ENCODE measurements around the gene TOR2A.
A peak's percentile ranks its signal among the peaks of the same experiment; 100 is the strongest.
"Not testable (repeated sequence)": the region's sequence is repeated elsewhere in the genome, so short reads cannot be mapped to it uniquely, and the experiment has no call there.

The TOR2A gene
- total RNA-seq = 10.1 to 18.7 reads per million in 2 experiments

- DNase-seq (ENCODE audit: low read depth) = peak; percentile 99
Observed at GRCh38 chr9:127734747-127735529, at the start of gene TOR2A. TSS of gene TOR2A (minus strand) at chr9:127735294. CDS start at chr9:127735270, 24 bp downstream.

- peak; percentile 42 for DNase-seq (ENCODE audit: low read depth)
Observed at GRCh38 chr9:127783111-127784008, 48.3 kb upstream of the TOR2A start.

GRCh38 chr9:127781806-127782205 is 46.7 kb upstream of the TOR2A start:
- DNase-seq (ENCODE audit: low read depth) = no peak

- not testable (repeated sequence) for DNase-seq (ENCODE audit: low read depth)
Observed at GRCh38 chr9:127780909-127781308, 45.8 kb upstream of the TOR2A start.

- DNase-seq (ENCODE audit: low read depth) = no peak
Observed at GRCh38 chr9:127780126-127780885, 45.2 kb upstream of the TOR2A start.

- no peak for DNase-seq (ENCODE audit: low read depth)
Observed at GRCh38 chr9:127779136-127779981, 44.3 kb upstream of the TOR2A start.

GRCh38 chr9:127778280-127779135 is 43.4 kb upstream of the TOR2A start, which contains the start of gene SH2D3C:
TSS of gene SH2D3C (minus strand) at chr9:127778666. CDS start at chr9:127778627, 39 bp downstream.
- DNase-seq (ENCODE audit: low read depth) = no peak

- no peak for DNase-seq (ENCODE audit: low read depth)
Observed at GRCh38 chr9:127777368-127777980, 42.4 kb upstream of the TOR2A start.

- DNase-seq (ENCODE audit: low read depth) = no peak
Observed at GRCh38 chr9:127776924-127777289, 41.8 kb upstream of the TOR2A start.

- peak; percentile 63 for DNase-seq (ENCODE audit: low read depth)
Observed at GRCh38 chr9:127776195-127776923, 41.3 kb upstream of the TOR2A start.

GRCh38 chr9:127773981-127774380 is 38.9 kb upstream of the TOR2A start:
- no peak for DNase-seq (ENCODE audit: low read depth)

- no peak for DNase-seq (ENCODE audit: low read depth)
Observed at GRCh38 chr9:127773272-127773671, 38.2 kb upstream of the TOR2A start.

- DNase-seq (ENCODE audit: low read depth) = no peak
Observed at GRCh38 chr9:127772603-127773002, 37.5 kb upstream of the TOR2A start.

GRCh38 chr9:127771570-127772189 is 36.6 kb upstream of the TOR2A start:
- DNase-seq (ENCODE audit: low read depth) = no peak

- peak; percentile 88 for DNase-seq (ENCODE audit: low read depth)
Observed at GRCh38 chr9:127770905-127771569, 35.9 kb upstream of the TOR2A start.

GRCh38 chr9:127770583-127770904 is 35.5 kb upstream of the TOR2A start:
- no peak for DNase-seq (ENCODE audit: low read depth)

- DNase-seq (ENCODE audit: low read depth) = no peak
Observed at GRCh38 chr9:127769929-127770582, 35.0 kb upstream of the TOR2A start.

GRCh38 chr9:127769101-127769500 is 34.0 kb upstream of the TOR2A start:
- DNase-seq (ENCODE audit: low read depth) = no peak

Data from T follicular helper cell (primary cell).